HG03097 (cell line): Measurements from ENCODE around the gene OR52K1.
"Not testable (repeated sequence)": the region's sequence is repeated elsewhere in the genome, so short reads cannot be mapped to it uniquely, and the experiment has no call there.

ENCODE experiments used
- ATAC-seq: cut with Tn5 transposase; IDR thresholded peaks from one replicate; pipeline ENCODE4 v1.9.1; 2021; ENCODE audit not compliant: unreplicated experiment, low FRiP score

Gene OR52K1

DNA sequence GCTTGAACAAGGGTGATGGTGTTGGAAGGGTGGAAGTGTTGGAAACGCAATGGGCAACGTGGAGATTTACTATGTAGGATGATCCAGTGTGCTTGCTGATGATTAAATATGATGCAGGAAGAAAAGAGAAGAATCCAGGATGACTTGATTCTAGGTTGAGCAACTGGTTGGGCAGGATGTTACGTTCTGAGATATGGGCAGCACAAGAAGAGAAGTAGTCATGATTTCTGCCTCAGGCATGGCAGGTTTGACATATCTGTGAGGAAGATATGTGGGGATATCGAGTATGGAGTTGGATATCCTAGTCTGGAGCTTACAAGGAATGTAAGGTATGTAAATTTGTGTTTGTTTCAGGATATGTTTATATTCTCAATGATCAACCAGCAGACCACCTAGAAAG lies 1.9 kb downstream of the OR52K1 start:
- ATAC-seq: no peak

DNA sequence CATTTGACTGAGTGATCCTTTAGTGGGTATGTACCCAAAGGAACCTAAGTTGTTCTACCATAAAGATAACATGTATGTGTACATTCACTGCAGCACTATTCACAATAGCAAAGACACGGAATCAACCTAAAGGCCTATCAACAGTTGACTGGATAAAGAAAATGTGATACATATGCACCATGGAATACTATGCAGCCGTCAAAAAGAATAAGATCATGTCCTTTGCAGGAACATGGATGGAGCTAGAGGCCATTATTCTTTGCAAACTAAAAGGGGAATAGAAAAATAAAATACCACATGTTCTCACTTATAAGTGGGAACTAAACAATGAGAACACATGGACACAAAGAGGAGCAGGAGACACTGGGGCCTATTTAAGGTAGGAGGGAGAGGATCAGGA lies 9.0 kb downstream of the OR52K1 start:
- not testable (repeated sequence) for ATAC-seq

DNA sequence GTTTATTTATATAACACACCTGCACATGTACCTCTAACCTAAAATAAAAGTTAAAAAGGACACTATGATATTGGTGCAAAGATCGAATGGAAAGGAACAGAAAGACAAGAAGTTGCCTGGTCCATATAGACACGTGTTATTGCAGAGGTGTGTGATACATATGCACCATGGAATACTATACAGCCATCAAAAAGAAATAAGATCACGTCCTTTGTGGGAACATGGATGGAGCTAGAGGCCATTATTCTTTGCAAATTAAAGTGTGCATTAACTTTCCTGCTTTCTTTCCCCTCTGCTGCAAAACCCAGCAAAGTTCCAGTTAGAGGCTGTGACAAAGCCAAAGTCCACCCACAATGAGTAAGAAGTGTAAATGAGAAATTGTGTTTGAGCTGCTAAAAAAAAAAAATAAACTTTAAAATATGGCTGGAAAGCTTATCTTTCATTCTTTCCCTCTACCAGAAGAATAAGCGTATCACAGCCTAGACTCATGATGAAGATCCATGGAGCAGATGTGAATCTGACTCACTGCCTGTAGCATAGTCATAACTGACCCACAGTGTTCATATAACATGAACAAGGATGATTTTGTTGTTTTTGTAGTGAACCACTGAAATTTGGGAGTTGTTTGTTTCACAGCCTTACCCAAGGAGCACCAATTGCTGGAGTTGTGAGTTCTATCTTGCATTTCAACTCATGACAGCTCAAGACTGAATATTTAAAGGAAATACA lies 9.6 kb downstream of the OR52K1 start:
- ATAC-seq: no peak

DNA sequence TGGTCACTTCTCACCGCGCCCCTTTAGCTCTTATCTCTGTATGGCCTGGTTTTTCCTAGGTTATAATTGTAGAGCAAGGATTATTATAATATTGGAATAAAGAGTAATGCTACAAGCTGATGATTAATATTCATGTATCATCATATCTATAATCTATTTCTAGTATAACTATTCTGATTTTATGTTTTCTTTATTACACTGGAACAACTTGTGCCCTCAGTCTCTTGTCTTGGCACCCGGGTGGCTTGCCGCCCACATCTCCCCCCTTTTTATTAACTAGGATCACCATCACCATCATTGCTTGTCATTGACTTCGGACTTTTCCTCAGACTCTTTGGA lies 11.0 kb downstream of the OR52K1 start:
- no peak for ATAC-seq

DNA sequence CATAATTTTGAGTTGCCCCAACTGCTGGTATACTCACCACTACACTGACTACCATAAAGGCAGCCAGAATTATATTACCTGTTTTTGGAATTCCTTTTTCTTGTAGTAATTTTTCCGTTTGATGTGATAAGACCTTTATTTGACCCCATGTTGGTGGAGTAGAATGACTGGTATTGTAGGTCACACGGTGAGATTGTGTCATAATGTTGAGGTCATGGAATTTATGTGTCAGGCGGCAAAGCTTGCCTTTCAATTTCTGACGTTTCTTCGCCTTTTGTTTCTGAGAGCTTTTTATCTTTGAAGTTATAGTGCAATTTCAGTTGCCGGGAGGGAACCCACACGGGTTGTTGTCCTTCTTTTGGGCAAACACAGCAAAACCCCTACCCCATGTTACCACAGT lies 13.0 kb downstream of the OR52K1 start:
- ATAC-seq: no peak

DNA sequence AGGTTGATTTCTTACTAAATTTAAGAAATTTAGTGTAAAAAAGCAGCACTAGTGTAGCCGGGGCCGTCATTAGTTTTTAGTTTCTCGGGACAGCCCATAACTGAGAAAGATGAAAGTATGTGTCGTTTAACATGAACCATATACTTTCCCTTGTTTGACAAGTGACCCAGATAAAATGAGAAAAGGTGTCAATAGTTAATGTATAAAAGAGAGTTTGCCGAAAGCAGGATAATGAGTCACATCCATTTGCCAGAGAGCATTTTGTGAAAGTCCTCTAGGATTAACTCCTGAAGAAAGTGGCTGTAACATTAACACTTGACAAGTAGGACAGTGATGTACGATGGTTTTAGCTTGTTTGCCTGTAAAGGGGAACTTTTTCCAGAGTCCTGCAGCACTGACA lies 13.5 kb downstream of the OR52K1 start:
- ATAC-seq: no peak

DNA sequence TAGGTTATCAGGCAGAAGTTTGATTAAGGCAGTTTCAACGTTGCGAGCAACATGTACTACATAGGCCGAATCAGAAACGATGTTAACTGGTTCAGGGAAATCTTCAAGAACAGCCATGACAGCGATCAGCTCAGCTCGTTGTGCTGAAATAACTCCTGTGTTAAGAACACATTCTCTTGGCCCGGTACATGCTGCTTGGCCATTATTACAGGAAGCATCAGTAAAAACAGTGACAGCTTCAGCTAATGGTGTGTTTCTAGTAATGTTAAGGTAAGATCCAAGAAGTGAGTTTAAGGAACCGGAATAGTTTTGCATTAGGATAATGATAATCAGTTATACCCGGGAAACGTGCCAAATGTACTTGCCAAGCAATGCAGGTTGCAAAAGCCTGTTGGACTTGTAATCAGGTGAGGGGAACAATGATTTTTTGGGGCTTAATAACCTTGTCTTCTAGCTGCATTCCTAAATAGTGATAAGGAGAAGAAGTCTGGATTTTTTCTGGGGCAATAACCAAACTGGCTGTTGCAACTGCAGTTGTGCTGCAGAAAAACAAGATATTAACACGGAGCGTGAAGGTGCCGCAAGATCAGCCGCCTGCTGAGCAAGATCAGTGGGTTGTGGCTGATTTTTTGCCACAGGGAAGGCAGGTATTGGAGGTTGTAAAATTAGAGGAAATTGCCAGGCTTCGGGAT lies 14.3 kb downstream of the OR52K1 start:
- ATAC-seq: no peak

DNA sequence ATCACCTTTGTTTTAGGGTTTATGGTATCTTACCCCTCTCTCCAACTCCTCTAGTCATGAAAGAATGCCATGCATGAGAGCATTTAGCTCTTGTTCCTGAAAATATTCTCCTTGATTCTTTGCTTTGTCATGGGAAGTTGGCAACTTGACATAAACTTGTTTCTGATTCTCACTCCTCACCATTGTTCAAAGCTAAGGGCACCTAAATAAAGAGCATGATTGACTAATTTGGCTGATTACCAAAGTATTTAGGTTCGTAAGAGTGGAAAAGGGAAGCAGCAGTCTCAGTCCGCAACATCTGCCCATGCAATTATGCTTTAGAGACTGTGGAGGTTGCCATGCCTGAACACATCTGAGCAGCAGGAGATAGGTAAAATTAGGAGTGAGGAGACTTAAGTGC lies 26.4 kb downstream of the OR52K1 start:
- ATAC-seq: no peak

DNA sequence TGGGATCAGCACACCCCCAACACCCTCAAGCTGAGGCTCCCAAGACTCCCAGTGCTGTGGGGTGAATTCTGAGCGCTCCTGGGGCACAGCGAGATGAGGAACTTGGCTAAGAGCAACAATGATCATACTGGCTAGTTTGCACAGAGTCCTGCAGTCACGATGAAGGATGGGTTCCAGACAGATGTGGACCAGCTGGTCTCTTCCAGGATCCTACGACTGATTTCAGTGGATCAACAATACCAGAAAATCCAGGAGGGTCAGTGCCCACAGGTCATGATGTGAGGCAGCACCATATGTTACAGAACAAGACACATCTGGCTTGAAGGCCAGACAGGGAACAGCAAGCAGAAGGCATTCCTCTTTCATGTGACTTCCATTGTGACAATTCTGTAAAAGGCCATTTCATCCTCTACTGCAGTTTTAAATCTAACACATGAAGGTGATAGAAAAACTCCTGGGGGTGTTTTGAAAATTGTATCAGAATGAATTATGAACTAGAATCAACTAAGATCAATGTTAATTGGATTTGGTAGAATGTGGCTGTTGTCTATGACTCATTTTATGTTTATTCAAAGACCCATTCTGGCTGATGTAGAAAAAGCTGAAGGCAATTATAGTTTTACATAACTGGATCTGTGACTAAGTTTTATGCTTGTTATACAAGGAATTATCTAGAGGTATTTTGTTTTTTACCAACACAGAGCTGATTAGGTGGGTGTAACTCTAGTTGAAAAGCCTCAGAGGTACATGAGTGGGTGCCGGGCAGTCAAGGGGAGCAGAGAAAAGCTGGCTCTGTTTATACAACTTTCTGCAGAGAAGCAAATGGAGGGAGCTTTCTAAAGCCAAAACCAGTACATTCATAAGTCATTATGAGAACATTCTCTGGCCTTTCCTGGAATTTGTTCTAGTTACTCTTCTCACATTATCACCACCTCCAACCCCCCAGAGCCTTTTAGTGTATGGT lies 29.1 kb downstream of the OR52K1 start:
- no peak for ATAC-seq

DNA sequence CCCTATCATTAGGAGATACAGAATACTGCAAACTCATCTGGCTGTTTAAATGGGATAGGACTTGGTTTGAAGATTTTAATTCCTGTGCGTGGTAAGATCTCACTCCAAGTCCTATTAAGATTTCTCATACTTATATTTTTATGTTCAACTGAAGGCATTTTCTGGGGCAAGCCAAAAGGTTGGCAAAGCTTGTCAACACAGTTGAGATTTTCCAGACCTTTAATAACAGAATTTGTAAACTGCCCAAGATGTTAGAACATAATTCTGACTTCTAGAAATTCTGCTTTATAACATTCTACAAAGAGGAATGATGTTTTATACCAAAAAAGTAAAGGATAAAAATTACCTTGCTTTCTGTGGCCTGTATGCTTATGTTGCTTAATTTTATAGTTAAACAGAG lies 31.8 kb downstream of the OR52K1 start:
- no peak for ATAC-seq

DNA sequence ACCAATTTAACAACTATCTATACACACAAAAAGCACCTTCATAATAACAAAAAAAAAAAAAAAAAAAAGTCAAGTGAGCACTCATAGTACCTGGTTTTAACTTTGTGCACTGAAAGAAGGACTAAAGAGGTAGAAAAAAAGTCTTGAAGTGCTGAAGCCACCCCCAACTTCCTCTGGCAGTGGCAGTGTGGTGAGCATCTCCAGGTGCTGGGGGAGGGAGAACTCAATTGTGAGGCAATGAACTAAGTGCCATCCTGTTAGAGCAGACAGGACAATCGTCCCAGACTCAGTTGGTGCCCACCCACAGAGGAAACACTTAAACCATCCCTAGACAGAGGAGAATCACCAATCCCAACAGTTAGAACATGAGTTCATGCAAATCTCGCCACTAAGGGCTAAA lies 39.9 kb downstream of the OR52K1 start:
- no peak for ATAC-seq

DNA sequence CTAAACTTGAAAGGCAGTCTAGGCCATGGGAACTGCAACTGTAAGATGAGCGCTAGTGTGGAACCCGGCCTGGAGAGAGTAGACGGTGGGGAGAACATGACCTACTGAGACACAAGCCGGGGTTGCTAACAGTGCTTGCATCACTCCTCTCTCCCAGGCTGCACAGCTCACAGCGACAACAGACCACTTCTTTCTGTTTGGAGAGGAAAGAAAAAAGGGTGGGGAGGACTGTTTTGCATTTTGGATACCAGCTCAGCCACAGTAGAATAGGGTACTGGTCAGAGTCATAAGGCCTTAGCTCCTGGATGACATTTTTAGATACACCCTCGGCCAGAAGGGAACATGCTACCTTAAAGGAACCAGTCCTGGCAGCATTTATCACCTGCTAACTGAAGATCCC lies 40.3 kb downstream of the OR52K1 start:
- ATAC-seq: no peak

DNA sequence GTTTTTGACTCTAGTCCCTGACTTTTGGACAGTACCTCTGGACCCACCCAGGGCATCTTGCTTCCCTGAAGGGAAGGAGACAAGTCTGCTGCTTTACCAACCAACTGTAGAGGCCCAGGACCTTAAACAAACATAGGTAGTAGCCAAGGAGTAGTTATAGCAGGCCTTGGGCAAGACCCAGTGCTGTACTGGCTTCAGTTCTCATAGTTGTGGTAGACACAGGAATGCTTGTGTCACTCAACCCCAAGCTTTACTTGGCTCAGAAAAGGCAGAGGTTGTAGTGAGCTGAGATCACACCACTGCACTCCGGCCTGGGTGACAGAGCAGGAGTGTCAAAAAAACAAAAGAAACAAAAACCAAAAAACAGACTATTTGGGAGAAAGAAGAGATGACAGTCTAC lies 41.2 kb downstream of the OR52K1 start:
- no peak for ATAC-seq

DNA sequence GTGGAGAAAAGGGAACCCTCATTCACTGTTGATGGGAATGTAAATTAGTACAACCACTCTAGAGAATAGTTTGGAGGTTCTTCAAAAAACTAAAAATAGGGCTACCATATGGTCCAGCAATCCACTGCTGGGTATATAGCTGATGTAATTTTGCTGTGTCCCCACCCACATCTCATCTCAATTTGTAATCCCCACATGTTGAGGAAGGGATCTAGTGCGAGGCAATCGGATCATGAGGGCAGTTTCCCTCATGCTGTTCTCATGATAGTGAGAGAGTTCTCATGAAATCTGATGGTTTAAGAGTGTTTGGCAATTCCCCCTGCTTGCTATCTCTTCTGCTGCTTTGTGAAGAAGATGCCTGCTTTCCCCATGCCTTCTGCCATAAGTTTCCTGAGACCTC lies 45.5 kb downstream of the OR52K1 start:
- no peak for ATAC-seq

DNA sequence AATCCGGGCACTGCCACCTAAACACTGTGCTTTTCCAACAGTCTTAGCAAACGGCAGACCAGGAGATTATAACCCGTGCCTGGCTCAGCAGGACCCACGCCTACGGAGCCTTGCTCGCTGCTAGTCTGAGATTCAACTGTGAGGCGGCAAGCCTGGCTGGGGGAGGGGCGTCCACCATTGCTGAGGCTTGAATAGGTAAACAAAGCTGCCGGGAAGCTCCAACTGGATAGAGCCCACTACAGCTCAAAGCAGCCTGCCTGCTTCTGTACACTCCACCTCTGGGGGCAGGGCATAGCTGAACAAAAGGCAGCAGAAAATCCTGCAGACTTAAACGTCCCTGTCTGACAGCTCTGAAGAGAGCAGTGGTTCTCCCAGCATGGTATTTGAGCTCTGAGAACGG lies 49.2 kb downstream of the OR52K1 start:
- ATAC-seq: not testable (repeated sequence)

DNA sequence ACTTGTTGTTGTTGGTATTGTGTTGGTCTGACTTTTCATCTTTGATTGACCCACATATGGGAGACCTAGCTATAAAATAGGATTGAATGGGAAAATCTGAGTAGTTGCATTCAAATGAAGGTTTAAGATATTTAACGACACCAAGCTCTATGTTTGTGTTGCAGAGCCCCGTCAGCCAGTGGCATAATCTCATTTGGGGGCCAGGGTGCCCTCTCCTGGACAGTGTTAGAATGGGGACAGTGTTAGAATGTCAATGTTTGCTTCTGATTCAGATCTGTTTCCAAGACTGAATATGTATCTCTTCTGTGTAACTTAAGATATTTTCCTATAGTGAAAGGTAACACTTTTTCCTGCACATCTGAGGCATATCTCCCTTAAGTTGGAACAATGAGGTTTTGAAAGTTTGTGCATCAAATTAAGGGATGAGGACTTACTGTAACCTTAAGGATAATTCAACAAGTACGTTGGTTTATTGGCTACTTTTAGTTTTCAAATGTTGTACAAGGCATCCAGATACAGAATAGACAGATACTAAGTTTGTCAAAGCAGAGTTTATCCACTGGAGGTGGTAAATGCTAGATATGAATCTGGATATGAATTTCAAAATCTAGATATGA lies 57.3 kb downstream of the OR52K1 start:
- ATAC-seq: no peak

DNA sequence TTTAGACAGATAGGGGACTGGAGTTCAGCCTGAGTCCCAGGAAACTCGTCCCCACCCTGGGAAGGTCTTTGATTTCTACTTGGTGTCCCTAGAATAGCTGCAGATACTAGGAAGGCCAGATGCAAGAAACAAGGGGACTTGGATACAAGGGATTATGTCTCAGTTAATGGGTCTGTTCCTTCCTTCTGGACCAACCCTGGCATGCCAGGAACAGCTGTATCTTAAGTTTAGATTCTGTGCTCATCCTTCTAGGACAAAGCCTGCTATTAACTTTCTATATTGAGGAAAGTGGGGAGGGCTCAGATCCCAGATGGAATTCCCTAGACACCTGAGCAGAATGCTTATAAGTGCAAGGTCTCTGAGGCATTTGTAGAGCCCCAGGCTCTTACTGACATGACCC lies 58.6 kb downstream of the OR52K1 start:
- ATAC-seq: no peak
